Activated CD4-positive, alpha-beta T cell treated with anti-CD3 and anti-CD28 coated beads, Interleukin-2, Interleukin-4, amounts not matched to agents 100 ng/mL and 50 ng/mL, durations not matched to agents 16 hours and 8 hours (primary cell): ENCODE results near the gene DCDC2.
"Not testable (repeated sequence)": the region's sequence is repeated elsewhere in the genome, so short reads cannot be mapped to it uniquely, and the experiment has no call there.

Source experiments
- DNase-seq: peaks from one replicate; pipeline ENCODE4 v3.0.0-alpha.2; 2020; ENCODE audit warnings: low spot score

Gene DCDC2

DNA sequence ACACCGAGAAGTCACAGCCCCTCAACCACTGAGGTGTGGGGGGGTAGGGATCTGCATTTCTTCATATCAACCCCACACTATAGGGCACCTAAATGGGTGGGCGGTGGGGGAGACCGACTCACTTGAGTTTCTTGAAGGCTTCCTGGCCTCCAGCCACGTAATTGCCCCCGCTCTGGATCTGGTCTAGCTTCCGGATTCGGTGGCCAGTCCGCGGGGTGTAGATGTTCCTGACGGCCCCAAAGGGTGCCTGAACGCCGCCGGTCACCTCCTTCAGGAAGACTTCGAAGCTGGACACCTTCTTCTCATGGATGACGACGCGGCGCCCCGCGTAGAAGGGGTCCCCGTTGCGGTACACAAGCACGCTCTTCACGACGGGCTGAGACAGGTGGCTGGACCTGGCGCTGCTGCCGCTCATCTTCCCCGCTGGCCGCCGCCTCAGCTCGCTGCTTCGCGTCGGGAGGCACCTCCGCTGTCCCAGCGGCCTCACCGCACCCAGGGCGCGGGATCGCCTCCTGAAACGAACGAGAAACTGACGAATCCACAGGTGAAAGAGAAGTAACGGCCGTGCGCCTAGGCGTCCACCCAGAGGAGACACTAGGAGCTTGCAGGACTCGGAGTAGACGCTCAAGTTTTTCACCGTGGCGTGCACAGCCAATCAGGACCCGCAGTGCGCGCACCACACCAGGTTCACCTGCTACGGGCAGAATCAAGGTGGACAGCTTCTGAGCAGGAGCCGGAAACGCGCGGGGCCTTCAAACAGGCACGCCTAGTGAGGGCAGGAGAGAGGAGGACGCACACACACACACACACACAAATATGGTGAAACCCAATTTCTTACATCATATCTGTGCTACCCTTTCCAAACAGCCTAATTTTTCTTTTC lies at the start of gene DCDC2:
TSS of gene DCDC2 (minus strand) at position 724 of the 883 bp plus-strand sequence. CDS start at position 415, 309 bp downstream.
- DNase-seq = peak; percentile 12

DNA sequence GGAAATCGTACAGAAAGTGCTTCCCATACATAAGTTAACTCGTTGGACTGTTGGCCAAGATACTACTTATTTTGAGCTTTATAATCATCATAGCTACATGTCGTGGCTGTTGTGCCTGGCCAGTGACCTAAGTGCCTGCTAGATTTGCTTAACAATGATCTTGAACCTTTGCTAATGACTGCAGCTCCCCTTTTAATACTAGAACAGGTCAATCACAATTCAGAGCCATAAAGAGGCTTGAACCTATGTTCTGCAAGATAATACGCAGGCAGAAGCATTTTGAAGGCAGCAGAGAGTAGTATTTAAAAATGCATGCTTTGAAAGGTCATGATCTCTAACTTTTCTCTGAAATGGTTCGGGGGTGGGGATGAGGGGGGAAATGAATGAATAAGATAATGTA lies 47.4 kb upstream of the DCDC2 start:
- DNase-seq = no peak

DNA sequence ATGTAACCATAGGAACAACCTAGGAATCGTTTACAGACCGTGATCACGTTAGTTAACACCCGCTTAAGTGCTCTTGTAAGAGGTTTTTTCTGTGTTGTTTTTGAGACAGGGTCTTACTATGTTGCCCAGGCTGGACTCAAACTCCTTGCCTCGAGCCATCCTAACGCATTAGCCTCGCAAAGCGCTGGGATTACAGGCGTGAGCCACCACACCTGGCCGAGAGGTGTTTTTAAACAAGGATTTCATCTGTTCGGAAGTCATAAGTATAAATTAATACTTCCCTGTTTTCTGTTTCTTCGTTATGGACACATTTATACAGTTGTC lies 45.6 kb upstream of the DCDC2 start:
- no peak for DNase-seq

GRCh38 chr6:24402697-24403500 lies 45.0 kb upstream of the DCDC2 start, which contains the start of gene MRS2:
MRS2 (plus strand) TSS chr6:24402936; CDS start chr6:24403047, 111 bp downstream.
- peak; percentile 78 for DNase-seq

DNA sequence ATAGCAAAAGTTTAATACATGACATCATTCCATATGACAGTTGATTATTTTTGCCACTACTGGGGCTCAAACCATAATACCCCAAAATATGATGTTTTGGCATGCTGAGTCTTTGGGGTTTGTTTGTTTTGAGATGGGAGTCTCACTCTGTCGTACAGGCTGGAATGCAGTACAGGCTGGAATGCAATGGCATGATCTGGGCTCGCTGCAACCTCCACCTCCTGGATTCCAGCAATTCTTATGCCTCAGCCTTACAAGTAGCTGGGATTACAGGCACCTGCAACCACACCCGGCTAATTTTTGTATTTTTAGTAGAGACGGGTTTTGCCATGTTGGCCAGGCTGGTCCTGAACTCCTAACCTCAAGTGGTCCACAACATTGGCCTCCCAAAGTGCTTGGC lies 43.6 kb upstream of the DCDC2 start:
- DNase-seq = no peak

- not testable (repeated sequence) for DNase-seq
These were observed 42.5 kb upstream of the DCDC2 start for GRCh38 chr6:24400045-24401039.

DNA sequence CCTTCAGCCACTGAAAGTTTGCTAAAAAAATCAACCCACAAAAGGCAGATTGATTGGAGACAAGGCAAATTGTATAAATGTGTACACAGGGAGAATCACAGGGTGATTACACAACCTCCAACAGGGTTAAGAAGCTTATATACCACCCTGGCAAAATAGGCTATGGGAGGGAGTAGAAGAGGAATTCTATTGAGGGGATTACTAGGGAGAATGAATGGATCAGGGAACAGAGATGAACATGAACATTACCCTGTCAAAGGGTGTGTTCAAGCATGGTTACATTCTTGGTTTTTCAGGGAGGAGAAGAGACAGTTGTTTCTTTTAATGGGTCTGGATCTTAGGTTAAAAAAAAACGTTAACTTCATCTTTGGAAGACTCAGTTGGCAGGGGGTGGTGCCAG lies 39.8 kb upstream of the DCDC2 start:
- no peak for DNase-seq

- no peak for DNase-seq
These were observed 39.0 kb upstream of the DCDC2 start for GRCh38 chr6:24396824-24397223.

- no peak for DNase-seq
These were observed 37.0 kb upstream of the DCDC2 start for GRCh38 chr6:24394780-24395437.

DNA sequence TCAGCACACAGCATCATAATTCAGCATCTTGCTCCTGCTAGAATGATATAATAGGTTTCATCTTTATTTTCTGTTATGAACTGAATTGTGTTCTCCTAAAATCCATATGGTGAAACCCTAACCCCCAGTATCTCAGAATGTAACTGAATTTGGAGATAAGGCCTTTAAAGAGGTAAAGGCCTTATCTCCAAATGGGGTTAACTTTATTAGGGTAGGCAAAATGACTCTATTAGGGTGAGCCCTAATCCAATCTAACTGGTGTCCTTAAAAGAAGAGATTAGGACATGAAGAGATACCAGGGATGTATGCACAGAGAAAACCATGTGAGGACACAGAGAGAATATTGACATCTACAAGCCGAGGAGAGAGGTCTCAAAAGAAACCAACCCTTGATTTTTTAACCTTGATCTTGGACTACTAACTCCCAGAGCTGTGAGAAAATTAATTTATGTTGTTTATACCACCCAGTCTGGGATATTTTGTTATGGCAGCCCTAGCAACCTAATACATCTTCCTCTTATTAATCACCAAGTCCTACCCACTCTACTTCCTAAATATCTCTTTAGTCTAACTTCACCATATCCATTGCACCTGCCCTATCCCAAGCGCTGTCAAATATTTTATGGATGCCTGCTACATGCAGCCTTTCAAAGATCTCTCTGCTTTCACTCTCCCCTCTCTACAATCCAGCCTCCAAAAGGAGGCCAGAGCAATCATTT lies 36.4 kb upstream of the DCDC2 start:
- DNase-seq = no peak

DNA sequence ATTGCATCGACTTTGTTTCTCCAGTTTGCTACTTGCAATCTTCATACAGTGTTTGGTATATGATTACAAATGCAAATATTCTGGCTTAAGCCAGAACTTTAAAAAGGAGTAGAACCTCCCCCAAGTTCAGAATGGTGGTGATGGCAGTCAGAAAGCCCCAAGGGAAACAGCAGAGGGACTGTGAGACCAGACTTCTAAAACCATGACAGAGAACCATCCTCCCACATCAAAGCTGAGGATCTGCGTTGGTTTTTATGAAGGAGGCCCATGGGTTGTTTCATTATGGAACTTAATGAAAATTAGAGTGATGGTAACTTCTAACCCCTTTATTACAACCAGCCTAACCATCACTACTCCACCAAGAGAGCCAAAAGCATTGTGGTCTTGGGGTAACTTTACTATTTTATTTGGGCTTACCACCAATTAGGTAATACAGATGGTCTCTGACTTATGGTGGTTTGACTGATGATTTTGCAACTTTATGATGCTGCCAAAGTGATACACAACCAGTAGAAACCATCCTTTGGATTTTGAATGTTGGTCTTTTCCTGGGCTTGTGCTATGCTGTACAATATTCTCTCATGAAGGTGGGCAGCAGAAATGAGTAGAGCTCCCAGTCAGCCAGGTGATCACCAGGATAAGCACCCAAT lies 34.0 kb upstream of the DCDC2 start:
- peak; percentile 8 for DNase-seq

GRCh38 chr6:24391208-24391607 lies 33.3 kb upstream of the DCDC2 start:
- DNase-seq = no peak

GRCh38 chr6:24387818-24388217 lies 30.0 kb upstream of the DCDC2 start:
- no peak for DNase-seq

DNA sequence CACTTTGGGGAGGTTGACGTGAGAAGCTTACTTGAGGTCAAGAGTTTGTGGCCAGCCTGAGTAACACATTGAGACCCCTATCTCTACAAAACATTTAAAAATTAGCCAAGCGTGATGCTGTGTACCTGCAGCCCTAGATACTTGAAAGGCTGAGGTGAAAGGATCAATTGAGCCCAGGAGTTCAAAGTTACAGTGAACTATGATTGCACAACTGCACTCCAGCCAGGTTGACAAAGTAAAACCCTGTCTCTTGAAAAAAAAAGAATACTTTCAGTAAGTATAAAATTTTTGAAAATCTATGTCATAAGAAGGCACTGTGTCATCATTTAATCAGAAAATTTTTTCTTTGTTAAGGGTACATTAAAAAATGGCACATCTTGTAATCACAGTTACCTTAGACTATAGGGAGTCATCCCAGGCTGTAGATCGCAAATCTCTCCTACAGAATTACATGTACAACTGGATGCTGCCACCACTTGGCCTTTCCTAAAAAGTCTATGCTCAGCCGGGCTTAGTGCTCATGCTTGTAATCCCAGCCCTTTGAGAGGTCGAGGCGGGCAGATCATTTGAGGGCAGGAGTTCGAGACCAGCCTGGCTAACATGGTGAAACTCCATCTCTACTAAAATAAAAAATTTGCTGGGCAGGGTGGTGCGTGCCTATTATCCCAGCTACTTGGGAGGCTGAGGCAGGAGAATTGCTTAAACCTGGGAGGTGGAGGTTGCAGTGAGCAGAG lies 27.8 kb upstream of the DCDC2 start:
- no peak for DNase-seq

GRCh38 chr6:24384369-24385130 lies 26.7 kb upstream of the DCDC2 start:
- DNase-seq = not testable (repeated sequence)

- not testable (repeated sequence) for DNase-seq
These were observed 25.1 kb upstream of the DCDC2 start for GRCh38 chr6:24382891-24383494.

DNA sequence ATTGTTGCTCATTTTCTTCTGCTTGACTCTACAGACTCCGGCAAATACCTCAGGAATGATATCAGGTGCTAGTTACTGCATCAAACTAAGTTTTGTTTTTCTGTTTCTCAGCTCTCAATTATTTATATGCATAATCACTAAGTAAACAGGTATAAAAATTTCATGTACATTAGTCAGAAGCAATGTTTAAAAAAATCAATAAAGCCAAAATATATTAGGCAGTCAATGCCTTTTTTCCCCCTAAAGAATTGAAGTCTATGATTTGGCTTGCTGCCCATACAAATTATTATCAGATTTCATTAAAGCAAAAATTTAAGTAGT lies 24.3 kb upstream of the DCDC2 start:
- DNase-seq = no peak

DNA sequence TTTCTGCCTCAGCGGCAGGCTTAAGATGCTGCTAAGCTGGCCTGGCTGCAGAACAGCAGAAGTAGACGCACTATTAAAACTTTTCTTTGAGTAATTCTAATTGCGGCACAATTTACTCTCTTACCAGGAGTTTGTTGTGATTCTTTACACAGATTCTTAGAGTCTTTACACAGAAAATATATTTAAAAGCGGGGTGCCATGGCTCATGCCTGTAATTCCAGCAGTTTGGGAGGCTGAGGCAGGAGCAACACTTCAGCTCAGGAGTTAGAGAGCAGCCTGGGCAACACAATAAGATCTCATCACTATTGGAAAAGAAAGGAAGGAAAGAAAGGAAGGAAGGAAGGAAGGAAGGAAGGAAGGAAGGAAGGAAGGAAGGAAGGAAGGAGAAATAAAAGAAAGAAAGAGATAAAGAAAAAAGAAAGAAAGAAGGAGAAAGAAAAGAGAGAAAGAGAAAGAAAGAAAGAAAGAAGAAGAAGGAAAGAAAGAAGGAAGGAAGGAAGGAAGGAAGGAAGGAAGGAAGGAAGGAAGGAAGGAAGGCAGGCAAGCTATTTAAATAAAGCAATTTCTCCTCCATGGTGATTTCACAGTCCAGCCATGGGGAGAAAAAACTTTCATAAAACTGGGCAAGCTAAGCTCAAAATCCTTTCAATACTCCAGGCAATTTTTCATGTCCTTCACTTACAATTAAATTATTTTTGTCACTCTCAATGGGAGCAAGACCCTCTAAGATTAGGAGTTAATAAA lies 23.8 kb upstream of the DCDC2 start:
- no peak for DNase-seq
